ENCODE data around the gene ALKBH5.

The ALKBH5 gene

DNA sequence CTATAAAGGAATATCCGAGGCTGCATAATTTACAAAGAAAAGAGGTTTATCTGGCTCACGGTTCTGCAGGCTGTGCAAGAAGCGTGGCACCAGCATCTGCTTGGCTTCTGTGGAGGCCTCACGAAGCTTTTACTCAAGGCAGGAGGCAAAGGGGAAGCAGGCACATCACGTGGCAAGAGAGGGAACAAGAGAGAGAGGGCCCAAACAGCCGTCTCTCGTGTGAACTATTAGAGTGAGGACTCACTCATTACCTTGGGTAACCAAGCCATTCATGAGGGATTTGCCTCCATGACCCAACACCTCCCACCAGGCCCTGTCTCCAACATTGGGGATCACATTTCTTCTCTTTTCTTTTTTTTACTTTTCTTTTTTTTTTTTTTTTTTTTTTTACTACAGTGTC is 7.5 kb upstream of the ALKBH5 start:
- no peak for DNase-seq (ENCODE audit: low spot score)
- TF ChIP-seq, protein P1, sequence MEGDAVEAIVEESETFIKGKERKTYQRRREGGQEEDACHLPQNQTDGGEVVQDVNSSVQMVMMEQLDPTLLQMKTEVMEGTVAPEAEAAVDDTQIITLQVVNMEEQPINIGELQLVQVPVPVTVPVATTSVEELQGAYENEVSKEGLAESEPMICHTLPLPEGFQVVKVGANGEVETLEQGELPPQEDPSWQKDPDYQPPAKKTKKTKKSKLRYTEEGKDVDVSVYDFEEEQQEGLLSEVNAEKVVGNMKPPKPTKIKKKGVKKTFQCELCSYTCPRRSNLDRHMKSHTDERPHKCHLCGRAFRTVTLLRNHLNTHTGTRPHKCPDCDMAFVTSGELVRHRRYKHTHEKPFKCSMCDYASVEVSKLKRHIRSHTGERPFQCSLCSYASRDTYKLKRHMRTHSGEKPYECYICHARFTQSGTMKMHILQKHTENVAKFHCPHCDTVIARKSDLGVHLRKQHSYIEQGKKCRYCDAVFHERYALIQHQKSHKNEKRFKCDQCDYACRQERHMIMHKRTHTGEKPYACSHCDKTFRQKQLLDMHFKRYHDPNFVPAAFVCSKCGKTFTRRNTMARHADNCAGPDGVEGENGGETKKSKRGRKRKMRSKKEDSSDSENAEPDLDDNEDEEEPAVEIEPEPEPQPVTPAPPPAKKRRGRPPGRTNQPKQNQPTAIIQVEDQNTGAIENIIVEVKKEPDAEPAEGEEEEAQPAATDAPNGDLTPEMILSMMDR (IDR thresholded peaks at IDR 0.05; ENCODE audit: borderline replicate concordance, control extremely low read depth, extremely low read depth, insufficient read depth, missing control alignments) = no peak
- in situ Hi-C loops (cut with MboI; ENCODE audit: low sequenced_read_pairs, unreplicated experiment) = no loop called here

DNA sequence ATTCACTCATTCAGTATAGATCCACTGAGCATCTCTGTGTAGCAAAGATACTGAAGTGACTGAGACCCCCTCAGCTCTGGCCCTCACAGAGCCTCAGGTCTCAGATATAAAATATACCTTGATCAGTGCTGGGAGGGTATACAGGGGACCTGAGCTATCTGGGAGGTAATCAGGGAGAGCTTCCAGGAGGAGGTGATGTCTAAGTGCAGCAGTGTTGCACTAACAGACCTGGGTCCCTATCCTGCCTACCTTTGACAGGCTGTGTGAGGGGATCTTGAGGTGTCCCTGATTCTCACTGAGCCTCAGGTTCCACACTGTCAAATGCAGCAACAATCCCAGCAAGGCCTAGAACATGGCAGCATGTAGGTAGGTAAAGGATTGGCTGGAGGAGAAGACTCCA is 6.5 kb upstream of the ALKBH5 start:
- TF ChIP-seq, protein P1 (IDR thresholded peaks at IDR 0.05; ENCODE audit: borderline replicate concordance, control extremely low read depth, extremely low read depth, insufficient read depth, missing control alignments) = no peak
- in situ Hi-C loops (cut with MboI; ENCODE audit: low sequenced_read_pairs, unreplicated experiment) = no loop called here

DNA sequence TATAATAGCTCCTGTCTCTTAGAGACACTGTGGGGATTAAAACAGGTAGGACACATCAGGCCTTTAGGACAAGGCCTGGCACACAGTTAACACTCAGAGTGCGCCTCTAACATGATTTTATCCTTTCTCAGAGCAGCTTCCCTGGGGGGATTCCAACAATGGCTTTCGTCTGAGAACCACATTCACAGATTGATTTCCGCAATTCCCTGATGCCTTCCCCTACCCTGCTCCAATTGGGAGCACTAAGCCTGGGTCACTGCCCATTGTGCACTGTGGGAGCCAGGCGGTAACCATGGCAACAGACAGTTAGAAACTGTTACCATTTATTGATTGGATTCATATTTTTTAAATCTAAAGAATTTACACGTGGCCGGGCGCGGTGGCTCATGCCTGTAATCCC is 5.9 kb upstream of the ALKBH5 start:
- in situ Hi-C loops (cut with MboI; ENCODE audit: low sequenced_read_pairs, unreplicated experiment) = no loop called here
- no peak for DNase-seq (ENCODE audit: low spot score)
- TF ChIP-seq, protein P1 (IDR thresholded peaks at IDR 0.05; ENCODE audit: borderline replicate concordance, control extremely low read depth, extremely low read depth, insufficient read depth, missing control alignments) = no peak

More for the DNA sequence above, 6.5 kb upstream of the ALKBH5 start:
- DNase-seq (ENCODE audit: low spot score) = no peak

DNA sequence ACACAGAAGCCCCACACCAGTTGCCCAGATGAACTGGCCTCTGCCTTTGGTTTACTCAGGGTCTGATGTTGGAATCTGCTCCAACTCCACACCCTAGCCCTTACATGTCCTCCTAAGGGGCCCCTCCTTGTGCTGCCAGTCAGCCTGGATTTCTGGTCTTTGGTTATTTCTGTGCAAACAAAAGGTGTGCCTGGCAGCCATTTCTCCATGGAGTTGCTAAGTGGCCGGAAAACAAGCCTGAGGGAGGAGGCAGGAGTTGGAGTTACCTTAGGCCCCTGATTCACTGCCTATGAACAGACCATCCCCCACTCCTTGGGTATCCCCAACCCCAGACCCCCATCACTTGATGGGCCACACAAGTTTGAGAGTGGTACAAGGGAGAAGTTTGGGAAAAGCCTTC is 4.4 kb upstream of the ALKBH5 start:
- no peak for DNase-seq (ENCODE audit: low spot score)
- TF ChIP-seq, protein P1 (IDR thresholded peaks at IDR 0.05; ENCODE audit: borderline replicate concordance, control extremely low read depth, extremely low read depth, insufficient read depth, missing control alignments) = no peak
- in situ Hi-C loops (cut with MboI; ENCODE audit: low sequenced_read_pairs, unreplicated experiment) = no loop called here

DNA sequence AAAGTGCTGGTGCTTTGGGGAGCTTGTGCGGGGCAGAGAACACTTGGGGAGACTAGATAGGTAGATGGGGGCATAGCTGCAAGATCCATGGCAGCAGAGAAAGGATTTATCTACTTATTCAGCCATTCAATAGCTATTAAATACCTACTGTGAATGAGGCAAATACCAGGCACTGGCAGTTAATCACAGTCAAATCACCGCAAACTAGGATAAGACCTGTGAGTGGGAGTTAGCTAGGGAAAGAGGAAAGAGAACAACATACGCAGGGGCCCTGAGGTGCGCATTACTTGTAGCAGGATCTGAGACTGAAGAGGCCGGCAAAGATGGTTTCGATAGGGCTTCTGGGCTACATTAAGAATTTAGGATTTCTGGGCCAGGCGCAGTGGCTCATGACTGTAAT is 3.8 kb upstream of the ALKBH5 start:
- in situ Hi-C loops (cut with MboI; ENCODE audit: low sequenced_read_pairs, unreplicated experiment) = no loop called here
- no peak for DNase-seq (ENCODE audit: low spot score)
- TF ChIP-seq, protein P1 (IDR thresholded peaks at IDR 0.05; ENCODE audit: borderline replicate concordance, control extremely low read depth, extremely low read depth, insufficient read depth, missing control alignments) = no peak

DNA sequence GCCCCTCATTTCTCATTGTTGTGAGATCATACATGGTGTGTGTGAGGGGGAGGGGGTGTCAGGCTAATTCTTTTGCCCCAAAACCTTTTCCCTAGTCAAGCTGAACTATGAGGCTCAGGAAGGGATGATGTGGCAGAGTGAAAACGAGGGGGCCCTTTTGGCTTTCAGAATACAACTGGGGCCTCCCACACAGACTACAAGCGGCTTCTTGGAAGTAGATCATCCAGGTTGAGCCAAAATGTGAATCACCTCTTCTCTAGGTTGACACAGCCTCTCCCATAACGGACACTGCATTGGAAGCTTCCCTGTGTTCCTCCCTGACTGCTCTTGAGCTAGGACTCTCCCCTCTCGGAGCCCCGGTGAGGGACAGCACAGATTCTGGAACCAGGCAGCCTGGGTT is 2.3 kb upstream of the ALKBH5 start:
- no peak for DNase-seq (ENCODE audit: low spot score)
- in situ Hi-C loops (cut with MboI; ENCODE audit: low sequenced_read_pairs, unreplicated experiment) = no loop called here
- TF ChIP-seq, protein P1 (IDR thresholded peaks at IDR 0.05; ENCODE audit: borderline replicate concordance, control extremely low read depth, extremely low read depth, insufficient read depth, missing control alignments) = no peak

All from GM13976 (cell line).